ENCODE results near the gene KLHL17.

The KLHL17 gene

GRCh38 chr1:1014799-1015681 is 54.7 kb downstream of the KLHL17 start:
- TF ChIP-seq TEAD4 (IDR thresholded peaks at IDR 0.05), result no peak
- no peak for TF ChIP-seq CREB1 (IDR thresholded peaks at IDR 0.05; ENCODE audit: low read depth)
- TF ChIP-seq RAD21 (IDR thresholded peaks at IDR 0.05; ENCODE audit: low read depth), result peak; percentile 50; the same call in 1 of the 2 replicates
- no peak for TF ChIP-seq CEBPB (IDR thresholded peaks at IDR 0.05)

Data from Ishikawa (cell line).